Subcutaneous adipose tissue (tissue), 4 donors: ENCODE data around the gene SMIM13. TPM values are rescaled to one million over a fixed set of nuclear protein-coding genes. Genes with fewer than 3 reads are reported as not detected.

Experiments used
- total RNA-seq, 4 donors: library from RNA; depleted of rRNA; stranded (reverse); fragments of >200 nt; gene quantifications; one replicate each; pipeline ENCODE4 v1.1.0, GENCODE V29; 2016
- TF ChIP-seq, protein P1 (sequence below): fragments of 450-650 bp; IDR thresholded peaks from one replicate; pipeline ENCODE4 v1.5.1; 2016; ENCODE audit warnings: low read depth, mild to moderate bottlenecking, control low read depth, antibody characterized with exemption, moderate library complexity

Gene SMIM13
- total RNA-seq = 1 to 10 TPM; 4.0 to 9.9 (median 6.7) TPM

DNA sequence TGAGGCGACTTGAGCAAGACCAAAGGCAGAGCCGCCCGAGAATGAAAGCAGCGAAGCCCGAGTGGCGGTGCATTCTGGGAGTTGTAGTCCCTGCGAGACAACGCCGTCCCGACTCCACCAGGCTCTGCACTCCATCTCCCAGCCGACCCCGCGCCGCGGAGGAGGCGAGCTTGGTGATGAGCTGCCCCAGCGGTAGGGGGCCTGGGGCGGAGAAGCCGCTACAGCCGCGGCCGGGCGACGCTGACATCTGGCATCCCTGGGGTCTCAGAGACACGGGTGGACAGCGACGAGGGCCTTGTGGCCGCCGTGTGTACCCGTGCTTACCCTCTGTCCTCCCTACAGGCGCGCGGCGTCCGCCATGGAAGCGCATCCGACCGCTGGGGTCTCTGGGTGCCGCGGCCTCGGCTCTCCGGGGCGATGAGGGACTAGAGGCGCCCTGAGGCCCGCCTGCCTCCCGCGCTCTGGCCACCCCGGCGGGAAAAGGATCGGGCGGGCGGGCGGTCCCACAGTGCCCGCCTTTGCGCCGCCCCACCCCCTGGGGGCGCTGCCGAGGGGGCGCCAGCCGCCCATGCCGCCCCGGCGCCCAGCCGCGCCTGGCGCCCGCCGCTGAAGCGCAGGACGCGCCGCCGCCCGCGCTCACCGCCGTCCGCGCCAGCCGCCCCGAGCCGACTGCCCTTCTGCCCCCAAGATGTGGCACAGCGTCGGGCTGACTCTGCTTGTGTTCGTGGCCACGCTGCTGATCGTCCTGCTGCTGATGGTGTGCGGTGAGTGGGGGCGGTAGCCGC is at the start of gene SMIM13:
Gene SMIM13 (plus strand): TSS at position 209 of the 785 bp plus-strand sequence. CDS start 480 bp downstream, at position 689.
- TF ChIP-seq, protein P1, sequence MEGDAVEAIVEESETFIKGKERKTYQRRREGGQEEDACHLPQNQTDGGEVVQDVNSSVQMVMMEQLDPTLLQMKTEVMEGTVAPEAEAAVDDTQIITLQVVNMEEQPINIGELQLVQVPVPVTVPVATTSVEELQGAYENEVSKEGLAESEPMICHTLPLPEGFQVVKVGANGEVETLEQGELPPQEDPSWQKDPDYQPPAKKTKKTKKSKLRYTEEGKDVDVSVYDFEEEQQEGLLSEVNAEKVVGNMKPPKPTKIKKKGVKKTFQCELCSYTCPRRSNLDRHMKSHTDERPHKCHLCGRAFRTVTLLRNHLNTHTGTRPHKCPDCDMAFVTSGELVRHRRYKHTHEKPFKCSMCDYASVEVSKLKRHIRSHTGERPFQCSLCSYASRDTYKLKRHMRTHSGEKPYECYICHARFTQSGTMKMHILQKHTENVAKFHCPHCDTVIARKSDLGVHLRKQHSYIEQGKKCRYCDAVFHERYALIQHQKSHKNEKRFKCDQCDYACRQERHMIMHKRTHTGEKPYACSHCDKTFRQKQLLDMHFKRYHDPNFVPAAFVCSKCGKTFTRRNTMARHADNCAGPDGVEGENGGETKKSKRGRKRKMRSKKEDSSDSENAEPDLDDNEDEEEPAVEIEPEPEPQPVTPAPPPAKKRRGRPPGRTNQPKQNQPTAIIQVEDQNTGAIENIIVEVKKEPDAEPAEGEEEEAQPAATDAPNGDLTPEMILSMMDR = no peak

DNA sequence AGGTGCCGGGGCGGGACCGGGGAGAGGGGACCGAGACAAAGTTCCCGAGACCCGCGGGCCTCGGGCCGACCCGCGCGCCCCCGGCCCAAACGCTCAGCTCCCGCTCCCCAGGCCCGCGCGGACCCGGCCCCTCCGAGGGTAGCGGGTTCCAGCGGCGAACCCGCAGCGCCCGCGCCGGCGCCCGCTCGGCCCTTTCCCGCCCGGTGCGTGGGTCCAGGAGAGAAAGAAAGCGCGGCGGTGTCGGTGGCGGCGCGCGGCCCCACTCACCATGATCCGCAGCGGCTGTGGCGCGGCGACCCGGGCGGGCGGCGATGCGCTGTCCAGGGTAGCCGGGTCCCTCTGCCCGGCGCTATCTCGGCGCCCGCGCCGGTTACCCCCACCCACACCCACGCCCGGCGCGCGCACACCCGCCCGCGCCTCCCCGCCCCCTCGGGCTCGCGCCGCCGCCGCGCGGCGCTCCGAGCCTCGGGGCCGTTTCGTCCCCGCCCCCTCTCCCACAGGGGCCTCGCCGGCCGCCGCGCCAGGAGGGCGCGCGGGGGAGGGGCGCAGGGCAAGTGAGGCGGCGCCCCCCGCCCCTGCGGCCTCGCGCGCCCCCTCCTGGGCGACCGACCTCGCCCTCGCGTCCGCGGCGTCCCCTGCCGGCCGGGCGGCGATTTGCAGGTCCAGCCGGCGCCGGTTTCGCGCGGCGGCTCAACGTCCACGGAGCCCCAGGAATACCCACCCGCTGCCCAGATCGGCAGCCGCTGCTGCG is 49.5 kb upstream of the SMIM13 start, which contains the start of gene ELOVL2:
Gene ELOVL2 (minus strand): TSS at position 345 of the 751 bp plus-strand sequence. CDS start 75 bp downstream, at position 270.
- TF ChIP-seq, protein P1 = no peak

DNA sequence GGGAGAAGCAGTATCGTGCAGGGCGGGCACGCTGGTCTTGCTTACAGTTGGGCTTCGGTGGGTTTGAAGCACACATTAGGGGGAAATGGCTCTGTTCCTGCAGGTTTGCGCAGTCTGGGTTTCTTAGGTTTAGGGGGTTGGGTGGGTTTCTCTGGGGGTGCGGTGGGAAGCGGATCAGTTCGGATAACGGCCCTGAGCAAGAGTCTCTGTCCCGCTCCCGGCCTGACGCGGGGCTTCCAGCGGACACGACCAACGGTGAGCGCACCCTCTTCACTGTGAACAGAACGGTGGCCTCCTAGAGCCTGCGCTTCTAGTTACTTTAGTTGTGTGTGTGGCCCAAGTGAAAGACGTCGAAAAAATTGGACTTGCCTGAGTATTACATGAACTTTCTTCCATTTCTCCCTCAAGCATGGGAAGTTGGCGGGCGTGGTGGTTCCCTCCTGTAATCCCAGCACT is 48.9 kb upstream of the SMIM13 start:
- TF ChIP-seq, protein P1 = no peak

DNA sequence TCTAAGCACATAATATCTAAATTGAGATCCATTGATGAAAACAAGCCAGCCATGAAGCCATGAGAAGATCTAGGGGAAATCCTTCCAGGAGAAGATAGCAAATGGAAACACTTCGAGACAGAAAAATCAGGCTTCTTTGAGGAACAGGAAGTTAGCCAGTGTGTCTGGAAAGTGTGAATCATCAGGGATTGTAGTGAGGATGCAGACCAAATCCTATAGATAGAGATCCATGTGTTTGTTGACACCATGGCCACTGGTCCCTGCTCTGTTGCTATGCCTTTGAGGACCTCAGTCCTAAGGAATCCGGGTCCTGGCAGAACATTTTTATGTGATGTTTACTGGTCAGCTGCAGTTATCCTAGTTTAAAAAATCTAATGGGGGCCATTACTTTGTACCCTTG is 42.9 kb upstream of the SMIM13 start:
- TF ChIP-seq, protein P1 = no peak

DNA sequence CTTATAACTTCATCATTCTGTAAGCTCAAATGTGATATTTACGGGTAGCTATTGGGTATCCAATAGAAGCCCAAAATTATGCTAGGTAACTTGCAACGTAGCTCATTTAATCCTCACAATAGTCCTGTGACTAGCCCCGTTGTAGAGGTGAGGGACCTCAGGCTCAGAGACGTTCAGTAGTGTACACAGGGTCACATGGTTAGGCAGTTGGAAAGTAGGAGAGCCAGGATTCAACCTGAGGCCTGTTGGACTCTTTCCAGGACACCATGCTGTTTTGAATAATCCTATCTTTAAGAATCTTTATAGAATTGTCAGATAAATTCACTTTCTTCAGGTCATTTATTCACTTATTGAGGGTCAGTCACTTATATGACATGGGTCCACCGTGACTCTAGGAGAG is 40.3 kb upstream of the SMIM13 start:
- TF ChIP-seq, protein P1 = no peak

DNA sequence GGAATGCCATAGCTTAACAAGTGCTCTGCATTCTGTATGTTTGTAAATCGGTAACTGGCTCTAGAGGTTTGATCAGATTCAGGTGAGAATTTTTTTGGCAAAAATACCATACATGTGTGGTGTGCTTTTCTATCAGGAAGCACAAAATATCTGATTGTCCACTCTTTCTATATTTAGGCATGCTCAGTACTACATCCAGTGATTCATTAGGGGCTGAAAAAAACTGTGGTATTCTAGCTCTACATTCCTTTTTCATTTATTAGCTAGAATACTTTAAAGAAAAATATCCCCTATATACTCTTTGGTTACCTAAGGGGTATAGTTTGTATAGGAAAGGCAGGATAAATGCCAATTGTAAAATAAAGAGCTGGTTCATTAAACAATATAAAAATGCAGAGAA is 38.9 kb upstream of the SMIM13 start:
- TF ChIP-seq, protein P1 = no peak

DNA sequence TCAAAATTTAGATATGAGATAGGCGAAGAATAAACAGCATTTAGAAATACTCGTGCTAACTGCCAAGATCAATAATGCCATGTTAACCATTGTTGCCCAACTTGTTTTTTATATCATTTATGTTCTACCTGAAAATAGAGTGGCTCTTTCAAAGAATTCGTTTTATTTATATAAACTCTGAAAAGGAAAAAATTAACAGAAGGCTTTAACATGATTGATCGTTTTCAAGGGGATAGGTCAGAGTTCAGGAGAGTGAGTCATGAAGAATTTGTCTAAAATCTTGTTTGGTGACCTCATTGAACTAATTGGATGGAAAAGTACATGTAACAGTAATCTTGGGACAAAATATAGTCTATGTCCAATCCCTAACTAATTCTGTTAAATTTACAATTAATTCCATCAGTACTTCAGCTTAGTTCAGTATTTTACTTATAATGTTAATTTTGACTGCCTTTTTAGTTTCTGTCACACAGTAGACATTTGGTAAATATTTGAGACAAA is 38.5 kb upstream of the SMIM13 start:
- TF ChIP-seq, protein P1 = no peak
